ENCODE data around the gene PLCH2.

The PLCH2 gene

GRCh38 chr1:2506007-2506860 is 30.1 kb downstream of the PLCH2 start:
- H3K9ac ChIP-seq (ENCODE audit: low read length in 5 of 5): no peak overlapping the region
- no peak overlapping the region for H3K4me3 ChIP-seq (ENCODE audit: low read depth in 1 of 5, low read length in 5 of 5)
- H3K9me3 ChIP-seq (ENCODE audit: control insufficient read depth in 5 of 5, low read length in 5 of 5): no peaks in the 10 kb centered on the region
- H3K27ac ChIP-seq (ENCODE audit: low read depth, low read length): no peak overlapping the region
- H3K4me1 ChIP-seq (ENCODE audit: control insufficient read depth in 5 of 5, insufficient read depth in 5 of 5, low read length in 5 of 5): peaks cover 0 to 10% (median 3%) of the 10 kb centered on the region in 5 donors
- H3K27me3 ChIP-seq (ENCODE audit: control insufficient read depth in 5 of 5, insufficient read depth in 4 of 5, low read length in 5 of 5): peaks cover 23 to 39% (median 35%) of the 10 kb centered on the region in 5 donors
- H3K36me3 ChIP-seq (ENCODE audit: control insufficient read depth in 5 of 5, insufficient read depth in 5 of 5, low read length in 5 of 5): peaks cover 0 to 39% (median 35%) of the 10 kb centered on the region in 5 donors

DNA sequence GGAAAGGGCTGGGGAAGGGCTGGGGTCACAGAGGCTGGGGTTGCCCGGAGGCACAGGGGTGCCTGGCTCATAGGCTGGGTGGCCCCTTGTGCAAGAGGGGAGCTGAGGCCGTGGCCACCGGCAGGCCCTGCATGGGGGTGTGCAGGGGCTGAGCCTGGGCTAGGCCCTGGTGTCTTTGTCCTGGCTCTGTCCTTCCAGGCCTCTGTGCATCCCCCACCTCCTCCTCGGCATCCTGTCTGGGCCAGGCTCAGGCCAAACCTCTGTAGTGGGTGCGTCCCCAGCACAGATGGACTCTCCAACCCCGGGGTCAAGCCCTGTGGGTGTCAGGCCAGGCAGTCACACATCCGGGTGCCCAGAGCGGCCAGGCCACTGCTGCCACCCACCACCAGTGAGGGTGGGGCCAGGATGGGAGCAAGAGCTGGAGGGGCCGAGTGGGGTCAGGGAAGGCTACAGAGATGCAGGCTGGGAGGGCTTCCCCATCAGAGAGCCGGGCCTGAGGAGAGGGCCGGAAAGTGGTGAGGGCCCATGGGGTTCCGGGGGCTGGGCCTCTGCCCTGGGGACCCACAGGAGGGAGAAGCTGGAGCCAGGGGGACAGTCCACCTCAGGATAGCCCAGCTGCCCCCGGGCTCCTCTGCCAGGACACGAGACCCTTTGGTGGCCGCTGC is 30.9 kb downstream of the PLCH2 start:
- H3K27me3 ChIP-seq (ENCODE audit: control insufficient read depth in 5 of 5, insufficient read depth in 4 of 5, low read length in 5 of 5): peaks cover 16 to 31% (median 27%) of the 10 kb centered on the region in 5 donors
- H3K9ac ChIP-seq (ENCODE audit: low read length in 5 of 5): no peak overlapping the region
- H3K4me3 ChIP-seq (ENCODE audit: low read depth in 1 of 5, low read length in 5 of 5): no peak overlapping the region
- peaks cover 0 to 10% (median 3%) of the 10 kb centered on the region in 5 donors for H3K4me1 ChIP-seq (ENCODE audit: control insufficient read depth in 5 of 5, insufficient read depth in 5 of 5, low read length in 5 of 5)
- H3K27ac ChIP-seq (ENCODE audit: low read depth, low read length): no peak overlapping the region
- H3K36me3 ChIP-seq (ENCODE audit: control insufficient read depth in 5 of 5, insufficient read depth in 5 of 5, low read length in 5 of 5): peaks cover 0 to 47% (median 43%) of the 10 kb centered on the region in 5 donors
- no peaks in the 10 kb centered on the region for H3K9me3 ChIP-seq (ENCODE audit: control insufficient read depth in 5 of 5, low read length in 5 of 5)

DNA sequence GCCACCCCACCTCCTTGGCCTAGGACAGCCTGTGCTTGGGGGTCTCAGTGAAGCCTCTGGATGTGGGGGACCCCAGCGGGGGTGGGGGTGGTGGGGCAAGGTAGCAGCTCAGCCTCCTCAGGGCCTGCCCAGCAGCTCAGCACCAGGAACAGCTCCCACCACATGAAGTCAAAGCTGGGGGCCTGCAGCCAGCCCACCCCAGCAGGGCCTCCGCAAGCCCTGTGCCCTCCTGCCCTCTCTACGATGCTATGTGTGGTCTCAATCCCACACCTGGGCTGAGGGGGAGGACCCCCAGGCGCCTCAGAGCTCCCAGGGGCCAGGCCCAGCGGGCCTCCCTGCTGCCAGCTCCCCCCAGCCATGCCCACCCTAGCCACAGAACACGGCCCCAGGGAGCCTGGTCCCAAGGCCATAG is 31.7 kb downstream of the PLCH2 start:
- Histone ChIP-seq H3K27ac (ENCODE audit: low read depth, low read length) (no peak overlapping the region), H3K4me3 (ENCODE audit: low read depth in 1 of 5, low read length in 5 of 5) (no peak overlapping the region), H3K9me3 (ENCODE audit: control insufficient read depth in 5 of 5, low read length in 5 of 5) (no peaks in the 10 kb centered on the region), H3K36me3 (ENCODE audit: control insufficient read depth in 5 of 5, insufficient read depth in 5 of 5, low read length in 5 of 5) (peaks cover 0 to 55% (median 50%) of the 10 kb centered on the region in 5 donors), H3K9ac (ENCODE audit: low read length in 5 of 5) (no peak overlapping the region), H3K4me1 (ENCODE audit: control insufficient read depth in 5 of 5, insufficient read depth in 5 of 5, low read length in 5 of 5) (peaks cover 0 to 10% (median 3%) of the 10 kb centered on the region in 5 donors), H3K27me3 (ENCODE audit: control insufficient read depth in 5 of 5, insufficient read depth in 4 of 5, low read length in 5 of 5) (peaks cover 12 to 28% (median 23%) of the 10 kb centered on the region in 5 donors)

- peaks cover 0 to 59% (median 54%) of the 10 kb centered on the region in 5 donors for H3K36me3 ChIP-seq (ENCODE audit: control insufficient read depth in 5 of 5, insufficient read depth in 5 of 5, low read length in 5 of 5)
Measured at GRCh38 chr1:2508180-2508579, 32.1 kb downstream of the PLCH2 start.

DNA sequence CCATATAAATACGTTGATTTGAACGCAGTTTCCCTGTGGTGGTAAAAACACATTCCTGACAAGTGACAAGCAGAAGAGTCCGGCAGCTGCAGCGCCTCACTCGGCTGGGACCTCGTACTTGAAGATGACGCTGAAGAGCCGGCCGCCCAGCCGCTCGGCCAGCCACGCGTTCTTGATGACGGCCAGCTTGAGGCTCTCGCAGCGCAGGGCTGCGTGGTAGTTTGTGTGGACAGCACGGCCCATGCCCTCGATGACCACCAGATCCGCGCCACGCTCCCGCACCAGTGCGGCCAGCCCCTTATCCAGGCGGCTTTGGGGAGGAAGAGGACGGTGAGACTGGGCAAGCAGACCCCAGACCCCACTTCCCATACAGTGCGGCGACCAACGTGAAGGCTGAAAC is 32.7 kb downstream of the PLCH2 start:
- Histone ChIP-seq H3K36me3 (ENCODE audit: control insufficient read depth in 5 of 5, insufficient read depth in 5 of 5, low read length in 5 of 5) (peaks cover 0 to 65% (median 60%) of the 10 kb centered on the region in 5 donors), H3K27ac (ENCODE audit: low read depth, low read length) (no peak overlapping the region), H3K27me3 (ENCODE audit: control insufficient read depth in 5 of 5, insufficient read depth in 4 of 5, low read length in 5 of 5) (peaks cover 6 to 23% (median 17%) of the 10 kb centered on the region in 5 donors), H3K9me3 (ENCODE audit: control insufficient read depth in 5 of 5, low read length in 5 of 5) (no peaks in the 10 kb centered on the region), H3K9ac (ENCODE audit: low read length in 5 of 5) (no peak overlapping the region), H3K4me3 (ENCODE audit: low read depth in 1 of 5, low read length in 5 of 5) (no peak overlapping the region), H3K4me1 (ENCODE audit: control insufficient read depth in 5 of 5, insufficient read depth in 5 of 5, low read length in 5 of 5) (peaks cover 0 to 10% (median 3%) of the 10 kb centered on the region in 5 donors)

More at GRCh38 chr1:2508180-2508579, 32.1 kb downstream of the PLCH2 start:
- Histone ChIP-seq H3K27me3 (ENCODE audit: control insufficient read depth in 5 of 5, insufficient read depth in 4 of 5, low read length in 5 of 5) (peaks cover 8 to 24% (median 18%) of the 10 kb centered on the region in 5 donors), H3K4me1 (ENCODE audit: control insufficient read depth in 5 of 5, insufficient read depth in 5 of 5, low read length in 5 of 5) (peaks cover 0 to 10% (median 3%) of the 10 kb centered on the region in 5 donors), H3K9me3 (ENCODE audit: control insufficient read depth in 5 of 5, low read length in 5 of 5) (no peaks in the 10 kb centered on the region), H3K4me3 (ENCODE audit: low read depth in 1 of 5, low read length in 5 of 5) (no peak overlapping the region), H3K27ac (ENCODE audit: low read depth, low read length) (no peak overlapping the region), H3K9ac (ENCODE audit: low read length in 5 of 5) (no peak overlapping the region)

DNA sequence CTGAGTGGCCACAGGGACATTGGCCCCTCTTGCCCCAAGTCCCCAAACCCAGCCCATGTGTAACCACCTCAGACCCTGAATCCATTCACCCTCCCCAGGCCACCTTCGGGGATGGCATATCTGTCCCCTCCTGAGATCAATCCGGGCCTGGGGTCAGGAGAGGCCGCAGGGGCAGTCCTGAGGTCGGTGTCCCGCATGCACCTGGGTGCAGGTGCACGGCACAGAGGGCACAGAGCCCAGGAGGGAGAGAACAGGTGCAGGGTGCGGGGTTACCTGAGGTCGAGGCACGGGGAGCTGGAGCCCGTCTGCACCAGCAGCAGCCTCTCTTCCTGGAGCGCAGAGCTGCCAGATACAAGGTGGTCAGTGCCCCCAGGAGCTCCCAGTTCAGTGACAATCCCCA is 33.5 kb downstream of the PLCH2 start:
- Histone ChIP-seq H3K9me3 (ENCODE audit: control insufficient read depth in 5 of 5, low read length in 5 of 5) (no peaks in the 10 kb centered on the region), H3K4me1 (ENCODE audit: control insufficient read depth in 5 of 5, insufficient read depth in 5 of 5, low read length in 5 of 5) (peaks cover 0 to 8% (median 3%) of the 10 kb centered on the region in 5 donors), H3K27me3 (ENCODE audit: control insufficient read depth in 5 of 5, insufficient read depth in 4 of 5, low read length in 5 of 5) (peaks cover under 1 to 17% (median 10%) of the 10 kb centered on the region in 5 donors), H3K36me3 (ENCODE audit: control insufficient read depth in 5 of 5, insufficient read depth in 5 of 5, low read length in 5 of 5) (peaks cover 0 to 71% (median 66%) of the 10 kb centered on the region in 5 donors), H3K27ac (ENCODE audit: low read depth, low read length) (no peak overlapping the region), H3K9ac (ENCODE audit: low read length in 5 of 5) (no peak overlapping the region), H3K4me3 (ENCODE audit: low read depth in 1 of 5, low read length in 5 of 5) (no peak overlapping the region)

- H3K9me3 ChIP-seq (ENCODE audit: control insufficient read depth in 5 of 5, low read length in 5 of 5): no peaks in the 10 kb centered on the region
- H3K36me3 ChIP-seq (ENCODE audit: control insufficient read depth in 5 of 5, insufficient read depth in 5 of 5, low read length in 5 of 5): peaks cover 0 to 81% (median 76%) of the 10 kb centered on the region in 5 donors
Measured at GRCh38 chr1:2510366-2511155, 34.5 kb downstream of the PLCH2 start.

GRCh38 chr1:2512862-2513421 is 36.9 kb downstream of the PLCH2 start:
- H3K36me3 ChIP-seq (ENCODE audit: control insufficient read depth in 5 of 5, insufficient read depth in 5 of 5, low read length in 5 of 5): peaks cover 0 to 97% (median 96%) of the 10 kb centered on the region in 5 donors
- H3K9me3 ChIP-seq (ENCODE audit: control insufficient read depth in 5 of 5, low read length in 5 of 5): no peaks in the 10 kb centered on the region
- H3K9ac ChIP-seq (ENCODE audit: low read length in 5 of 5): no peak overlapping the region
- H3K4me1 ChIP-seq (ENCODE audit: control insufficient read depth in 5 of 5, insufficient read depth in 5 of 5, low read length in 5 of 5): no peaks in the 10 kb centered on the region
- H3K27ac ChIP-seq (ENCODE audit: low read depth, low read length): no peak overlapping the region
- H3K27me3 ChIP-seq (ENCODE audit: control insufficient read depth in 5 of 5, insufficient read depth in 4 of 5, low read length in 5 of 5): no peaks in the 10 kb centered on the region
- H3K4me3 ChIP-seq (ENCODE audit: low read depth in 1 of 5, low read length in 5 of 5): no peak overlapping the region

More at GRCh38 chr1:2510366-2511155, 34.5 kb downstream of the PLCH2 start:
- Histone ChIP-seq H3K9ac (ENCODE audit: low read length in 5 of 5) (no peak overlapping the region), H3K27me3 (ENCODE audit: control insufficient read depth in 5 of 5, insufficient read depth in 4 of 5, low read length in 5 of 5) (peaks cover 0 to 8% (median 4%) of the 10 kb centered on the region in 5 donors), H3K27ac (ENCODE audit: low read depth, low read length) (no peak overlapping the region), H3K4me1 (ENCODE audit: control insufficient read depth in 5 of 5, insufficient read depth in 5 of 5, low read length in 5 of 5) (peaks cover 0 to 4% (median 0%) of the 10 kb centered on the region in 5 donors), H3K4me3 (ENCODE audit: low read depth in 1 of 5, low read length in 5 of 5) (no peak overlapping the region)

GRCh38 chr1:2513939-2514652 is 38.0 kb downstream of the PLCH2 start:
- no peak overlapping the region for H3K9ac ChIP-seq (ENCODE audit: low read length in 5 of 5)
- H3K27ac ChIP-seq (ENCODE audit: low read depth, low read length): no peak overlapping the region
- H3K4me1 ChIP-seq (ENCODE audit: control insufficient read depth in 5 of 5, insufficient read depth in 5 of 5, low read length in 5 of 5): no peaks in the 10 kb centered on the region
- no peak overlapping the region for H3K4me3 ChIP-seq (ENCODE audit: low read depth in 1 of 5, low read length in 5 of 5)
- H3K9me3 ChIP-seq (ENCODE audit: control insufficient read depth in 5 of 5, low read length in 5 of 5): no peaks in the 10 kb centered on the region
- peaks cover 0 to 98% (median 97%) of the 10 kb centered on the region in 5 donors for H3K36me3 ChIP-seq (ENCODE audit: control insufficient read depth in 5 of 5, insufficient read depth in 5 of 5, low read length in 5 of 5)
- H3K27me3 ChIP-seq (ENCODE audit: control insufficient read depth in 5 of 5, insufficient read depth in 4 of 5, low read length in 5 of 5): no peaks in the 10 kb centered on the region

Data from subcutaneous abdominal adipose tissue (tissue), 5 donors.